Stimulated activated memory B cell treated with anti-CD40 and anti-IgM and Interleukin-4, amounts not matched to agents 10 μg/mL and 1 μg/mL and 100 μg/mL, for 72 hours (primary cell): ENCODE data around the gene DVL1.
"Not testable (repeated sequence)": the region's sequence is repeated elsewhere in the genome, so short reads cannot be mapped to it uniquely, and the experiment has no call there.

Experiments used
- ATAC-seq: fragments of 150-1000 bp; cut with Tn5 transposase; 2 replicates; pipeline ENCODE4 v1.10.0; 2021
- H3K27ac Mint-ChIP-seq: one replicate; pipeline ENCODE4 v1.8.0; 2022; ENCODE audit warnings: mild to moderate bottlenecking, mixed read lengths
- H3K27me3 Mint-ChIP-seq: one replicate; pipeline ENCODE4 v1.8.0; 2022; ENCODE audit warnings: mixed read lengths
- H3K36me3 Mint-ChIP-seq: one replicate; pipeline ENCODE4 v1.8.0; 2022; ENCODE audit warnings: mixed read lengths
- H3K4me1 Mint-ChIP-seq: one replicate; pipeline ENCODE4 v1.8.0; 2022; ENCODE audit warnings: mixed read lengths
- H3K4me3 Mint-ChIP-seq: one replicate; pipeline ENCODE4 v1.8.0; 2022; ENCODE audit warnings: mild to moderate bottlenecking, moderate library complexity, mixed read lengths
- H3K9me3 Mint-ChIP-seq: one replicate; pipeline ENCODE4 v1.8.0; 2022; ENCODE audit warnings: mixed read lengths

Gene DVL1

GRCh38 chr1:1377540-1378205, 28.5 kb upstream of the DVL1 start:
- ATAC-seq = no peak
- H3K27ac Mint-ChIP-seq = no peak overlapping the region
- no peak overlapping the region for H3K4me3 Mint-ChIP-seq

GRCh38 chr1:1376551-1377226, 27.5 kb upstream of the DVL1 start:
- Mint-ChIP-seq H3K27ac (peak overlapping the region; percentile 81), H3K36me3 (peaks cover 8% of the 10 kb centered on the region), H3K9me3 (no peaks in the 10 kb centered on the region), H3K4me1 (peaks cover 31% of the 10 kb centered on the region), H3K4me3 (no peak overlapping the region), H3K27me3 (no peaks in the 10 kb centered on the region)
- ATAC-seq = no peak

More at GRCh38 chr1:1377540-1378205, 28.5 kb upstream of the DVL1 start:
- Mint-ChIP-seq H3K4me1 (peaks cover 33% of the 10 kb centered on the region), H3K36me3 (peaks cover 17% of the 10 kb centered on the region), H3K9me3 (no peaks in the 10 kb centered on the region), H3K27me3 (no peaks in the 10 kb centered on the region)

DNA sequence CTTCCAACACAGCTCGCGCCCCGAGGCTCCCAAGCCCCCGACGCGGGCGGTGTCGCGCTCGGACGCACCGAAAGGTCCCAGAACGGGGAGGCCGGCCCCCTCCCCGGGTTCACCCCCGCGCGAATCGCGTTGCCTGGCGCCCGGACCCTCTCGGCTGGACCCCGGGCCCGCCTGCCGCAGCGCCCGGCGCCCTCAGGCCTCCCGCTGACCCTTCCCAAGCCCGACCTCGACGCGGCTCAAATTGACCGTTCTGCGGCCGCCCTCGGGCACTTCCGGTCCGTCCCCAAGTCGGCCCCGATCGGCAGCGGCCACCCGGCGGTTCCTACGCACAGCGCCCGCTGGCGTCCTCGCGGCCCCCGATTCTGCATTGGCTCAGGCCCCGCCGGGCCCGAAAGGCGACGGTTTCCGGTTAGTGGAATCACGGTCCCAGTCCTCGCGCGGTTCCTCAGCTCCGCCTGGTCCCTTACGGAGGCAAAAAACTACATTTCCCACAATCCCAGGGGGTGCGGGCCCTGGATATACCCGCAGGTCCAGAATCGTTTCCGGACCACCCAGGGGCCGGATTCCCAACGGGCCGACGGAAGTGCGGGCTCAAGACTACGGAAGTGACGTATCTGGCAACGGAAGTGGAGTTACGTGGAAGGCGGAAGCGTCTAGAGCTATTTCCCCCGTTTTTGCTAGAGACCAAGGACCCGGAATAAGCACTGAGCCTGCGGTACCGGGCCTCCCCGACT, 25.9 kb upstream of the DVL1 start, which contains the start of gene AURKAIP1:
TSS of gene AURKAIP1 (minus strand) at position 279 of the 734 bp plus-strand sequence. CDS start 451 bp downstream, outside the sequence.
- H3K4me3 Mint-ChIP-seq = peak within 1 kb of the TSS; percentile 83
- ATAC-seq = peak; percentile 97
- peak within 1 kb of the TSS; percentile 81 for H3K27ac Mint-ChIP-seq
- H3K27me3 Mint-ChIP-seq = no peaks in the 10 kb centered on the region
- H3K9me3 Mint-ChIP-seq = no peaks in the 10 kb centered on the region
- peaks cover 30% of the 10 kb centered on the region for H3K4me1 Mint-ChIP-seq
- H3K36me3 Mint-ChIP-seq = peaks cover 6% of the 10 kb centered on the region

GRCh38 chr1:1374589-1374928, 25.3 kb upstream of the DVL1 start:
- peaks cover 30% of the 10 kb centered on the region for H3K4me1 Mint-ChIP-seq
- peak overlapping the region; percentile 83 for H3K4me3 Mint-ChIP-seq
- H3K27ac Mint-ChIP-seq = peak overlapping the region; percentile 81
- H3K27me3 Mint-ChIP-seq = no peaks in the 10 kb centered on the region
- H3K9me3 Mint-ChIP-seq = no peaks in the 10 kb centered on the region
- peaks cover 6% of the 10 kb centered on the region for H3K36me3 Mint-ChIP-seq
- peak; percentile 1 for ATAC-seq

- Mint-ChIP-seq H3K27ac (peak overlapping the region; percentile 81), H3K27me3 (no peaks in the 10 kb centered on the region), H3K4me3 (peak overlapping the region; percentile 83), H3K4me1 (peaks cover 30% of the 10 kb centered on the region), H3K9me3 (no peaks in the 10 kb centered on the region), H3K36me3 (peaks cover 6% of the 10 kb centered on the region)
- no peak for ATAC-seq
Measured at GRCh38 chr1:1373815-1374588, 24.8 kb upstream of the DVL1 start.

DNA sequence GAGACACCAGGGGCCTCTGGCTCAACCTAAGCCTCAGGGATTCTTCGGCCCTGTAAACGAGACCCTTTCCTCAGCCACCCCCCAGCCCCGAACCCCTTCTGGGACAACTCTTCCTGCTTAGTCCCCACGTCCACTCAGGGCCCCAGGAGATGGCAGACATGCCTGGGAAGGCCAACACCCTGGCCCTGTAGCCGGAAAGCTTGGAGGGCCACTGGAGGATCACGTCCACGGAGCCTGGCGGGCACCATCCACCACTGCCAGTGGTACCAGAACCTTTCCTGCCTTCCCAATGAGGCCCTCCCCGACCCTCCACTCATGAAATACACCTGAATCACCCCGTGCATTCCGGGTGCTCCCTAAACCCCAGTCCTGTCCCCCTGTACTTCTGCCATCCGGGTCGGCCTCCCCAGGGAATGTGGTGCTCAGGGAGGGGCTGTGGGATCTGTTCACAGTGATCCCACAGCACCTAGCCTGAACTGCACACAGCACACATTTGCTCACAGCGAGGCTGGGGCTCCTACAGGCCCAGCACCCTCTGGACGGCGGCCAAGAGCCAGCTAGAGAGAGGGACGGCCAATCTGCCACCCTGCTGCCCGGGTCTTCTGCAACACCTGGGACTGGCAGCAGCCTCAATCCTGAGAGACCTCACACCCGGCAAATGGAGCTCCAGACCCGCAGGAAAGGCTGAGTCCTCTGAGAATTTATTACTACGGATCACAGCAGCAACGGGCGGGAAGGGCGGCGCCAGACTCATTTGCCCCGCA, 24.0 kb upstream of the DVL1 start:
- no peaks in the 10 kb centered on the region for H3K9me3 Mint-ChIP-seq
- peak overlapping the region; percentile 83 for H3K4me3 Mint-ChIP-seq
- H3K27me3 Mint-ChIP-seq = no peaks in the 10 kb centered on the region
- H3K27ac Mint-ChIP-seq = no peak overlapping the region
- ATAC-seq = no peak
- peaks cover 6% of the 10 kb centered on the region for H3K36me3 Mint-ChIP-seq
- peaks cover 30% of the 10 kb centered on the region for H3K4me1 Mint-ChIP-seq

DNA sequence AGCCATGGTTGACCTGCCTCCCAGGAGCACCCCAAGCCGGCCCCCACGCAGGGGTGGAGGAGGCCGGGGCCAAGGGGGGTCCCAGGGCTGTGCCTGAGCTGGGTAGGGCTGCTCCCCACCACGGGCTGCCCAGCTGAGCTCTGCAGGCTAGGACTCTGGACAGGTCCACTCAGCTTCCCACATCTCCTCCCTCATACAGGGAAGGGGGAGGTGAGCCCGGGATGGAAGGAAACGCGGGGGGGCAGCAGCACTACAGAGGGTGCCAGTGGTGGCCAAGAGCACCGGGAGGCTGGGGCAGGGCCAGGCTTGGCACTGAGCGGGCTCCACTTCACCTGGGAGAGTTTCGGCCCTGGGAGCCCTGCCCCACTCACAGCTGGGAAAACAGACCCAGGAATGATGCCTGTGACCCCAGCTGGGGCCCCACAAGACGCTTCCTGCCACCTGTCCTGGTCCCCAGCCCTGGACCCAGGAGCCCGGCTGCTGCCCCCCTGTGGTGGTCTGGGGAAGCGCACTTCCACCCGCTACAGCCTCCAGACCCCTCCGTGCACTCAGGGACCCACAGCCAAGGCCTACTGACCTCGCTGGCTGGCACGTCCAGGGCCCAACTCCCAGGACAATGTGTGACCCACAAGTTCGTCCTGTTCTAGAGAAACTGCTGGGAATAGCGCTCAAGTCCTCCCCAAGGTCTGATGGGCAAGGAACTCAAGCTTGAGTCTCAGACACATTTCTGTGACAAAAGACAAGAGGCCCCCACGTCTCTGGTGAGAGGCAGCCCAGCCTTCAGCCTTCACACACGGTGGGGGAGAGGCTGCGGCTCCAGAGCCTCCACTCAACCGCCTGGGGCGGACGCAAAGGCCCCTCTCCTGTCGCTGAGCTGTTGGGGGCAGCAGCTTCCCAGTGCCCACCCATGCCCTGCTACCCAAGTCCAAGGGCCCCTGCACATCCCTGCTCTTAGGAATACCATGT, 22.8 kb upstream of the DVL1 start:
- Mint-ChIP-seq H3K4me3 (peak overlapping the region; percentile 41), H3K27ac (no peak overlapping the region), H3K27me3 (no peaks in the 10 kb centered on the region), H3K4me1 (peaks cover 30% of the 10 kb centered on the region), H3K36me3 (peaks cover 6% of the 10 kb centered on the region), H3K9me3 (no peaks in the 10 kb centered on the region)
- peak; percentile 47 for ATAC-seq

DNA sequence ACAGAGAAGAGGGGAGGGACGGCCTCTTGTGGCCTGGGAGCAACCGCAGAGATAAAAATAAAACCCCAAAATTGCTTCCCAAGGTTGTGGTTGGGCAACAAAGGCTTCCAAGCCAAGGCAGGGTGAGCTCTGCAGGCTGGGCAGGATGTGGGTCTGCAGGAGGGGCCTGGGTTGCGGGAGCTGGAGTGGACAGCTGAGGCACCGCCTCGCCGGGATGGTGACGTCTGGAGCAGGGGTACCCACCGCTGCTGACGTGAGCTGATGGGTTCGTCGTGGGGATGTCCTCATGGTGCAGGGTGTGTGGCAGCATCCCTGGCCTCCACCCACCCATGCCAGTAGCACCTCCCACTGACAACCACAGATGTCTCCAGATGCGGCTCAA, 22.1 kb upstream of the DVL1 start:
- Mint-ChIP-seq H3K27me3 (no peaks in the 10 kb centered on the region), H3K4me1 (peaks cover 25% of the 10 kb centered on the region), H3K36me3 (peaks cover 6% of the 10 kb centered on the region), H3K4me3 (no peak overlapping the region), H3K27ac (no peak overlapping the region), H3K9me3 (no peaks in the 10 kb centered on the region)
- no peak for ATAC-seq

DNA sequence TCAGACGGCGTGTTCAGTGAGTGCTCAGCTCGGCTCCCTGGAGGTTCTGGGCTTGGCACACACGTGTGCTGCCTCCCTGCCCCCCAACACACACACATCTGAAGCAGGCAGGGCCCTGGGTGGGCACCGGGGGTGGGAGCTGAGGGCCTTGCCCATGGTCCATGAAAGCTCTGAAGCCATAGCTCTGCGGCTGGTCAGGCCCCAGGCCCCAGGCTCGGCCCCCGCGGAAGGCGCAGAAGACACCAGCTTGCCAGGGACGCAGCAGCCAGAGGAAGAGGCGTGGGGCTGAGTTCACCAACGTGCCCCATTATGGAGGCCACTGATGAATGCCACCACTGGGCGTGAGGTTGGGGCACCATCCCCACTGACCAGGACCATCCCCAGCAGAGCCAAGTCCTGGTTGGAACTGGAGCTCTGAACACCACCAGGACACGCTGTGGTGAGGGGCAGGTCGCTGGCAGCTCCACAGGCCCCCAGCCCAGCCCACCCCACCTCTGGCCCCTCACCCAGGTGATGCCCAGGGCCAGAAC, 21.6 kb upstream of the DVL1 start:
- ATAC-seq = no peak
- H3K4me1 Mint-ChIP-seq = peaks cover 22% of the 10 kb centered on the region
- no peaks in the 10 kb centered on the region for H3K9me3 Mint-ChIP-seq
- no peak overlapping the region for H3K4me3 Mint-ChIP-seq
- H3K27ac Mint-ChIP-seq = no peak overlapping the region
- H3K27me3 Mint-ChIP-seq = no peaks in the 10 kb centered on the region
- H3K36me3 Mint-ChIP-seq = peaks cover 6% of the 10 kb centered on the region

GRCh38 chr1:1370094-1370493, 20.9 kb upstream of the DVL1 start:
- ATAC-seq, H3K27ac Mint-ChIP-seq, H3K36me3 Mint-ChIP-seq, H3K27me3 Mint-ChIP-seq, H3K9me3 Mint-ChIP-seq, H3K4me3 Mint-ChIP-seq: not testable (repeated sequence)
- H3K4me1 Mint-ChIP-seq = peaks cover 22% of the 10 kb centered on the region

GRCh38 chr1:1367315-1367714, 18.1 kb upstream of the DVL1 start:
- Mint-ChIP-seq H3K27ac (no peak overlapping the region), H3K36me3 (no peaks in the 10 kb centered on the region), H3K4me3 (no peak overlapping the region), H3K4me1 (peaks cover 5% of the 10 kb centered on the region), H3K27me3 (no peaks in the 10 kb centered on the region), H3K9me3 (no peaks in the 10 kb centered on the region)
- no peak for ATAC-seq

GRCh38 chr1:1366699-1367066, 17.5 kb upstream of the DVL1 start:
- H3K36me3 Mint-ChIP-seq = no peaks in the 10 kb centered on the region
- H3K9me3 Mint-ChIP-seq = no peaks in the 10 kb centered on the region
- H3K4me1 Mint-ChIP-seq = no peaks in the 10 kb centered on the region
- H3K27me3 Mint-ChIP-seq = no peaks in the 10 kb centered on the region
- no peak overlapping the region for H3K27ac Mint-ChIP-seq
- no peak for ATAC-seq
- no peak overlapping the region for H3K4me3 Mint-ChIP-seq

GRCh38 chr1:1365875-1366698, 16.9 kb upstream of the DVL1 start:
- peaks cover 3% of the 10 kb centered on the region for H3K27me3 Mint-ChIP-seq
- no peaks in the 10 kb centered on the region for H3K4me1 Mint-ChIP-seq
- H3K36me3 Mint-ChIP-seq = no peaks in the 10 kb centered on the region
- H3K27ac Mint-ChIP-seq = no peak overlapping the region
- no peaks in the 10 kb centered on the region for H3K9me3 Mint-ChIP-seq
- no peak overlapping the region for H3K4me3 Mint-ChIP-seq
- no peak for ATAC-seq
